ENCODE results near the gene CPTP. TPM values are rescaled to one million over a fixed set of nuclear protein-coding genes. Genes with fewer than 3 reads are reported as not detected.

Gene CPTP
- total and polyA plus RNA-seq, 2 of the 13 experiments (the other 11 are each of a cell fraction or from before 2014, with no cell fraction given) = 5.5 to 9.3 TPM

DNA sequence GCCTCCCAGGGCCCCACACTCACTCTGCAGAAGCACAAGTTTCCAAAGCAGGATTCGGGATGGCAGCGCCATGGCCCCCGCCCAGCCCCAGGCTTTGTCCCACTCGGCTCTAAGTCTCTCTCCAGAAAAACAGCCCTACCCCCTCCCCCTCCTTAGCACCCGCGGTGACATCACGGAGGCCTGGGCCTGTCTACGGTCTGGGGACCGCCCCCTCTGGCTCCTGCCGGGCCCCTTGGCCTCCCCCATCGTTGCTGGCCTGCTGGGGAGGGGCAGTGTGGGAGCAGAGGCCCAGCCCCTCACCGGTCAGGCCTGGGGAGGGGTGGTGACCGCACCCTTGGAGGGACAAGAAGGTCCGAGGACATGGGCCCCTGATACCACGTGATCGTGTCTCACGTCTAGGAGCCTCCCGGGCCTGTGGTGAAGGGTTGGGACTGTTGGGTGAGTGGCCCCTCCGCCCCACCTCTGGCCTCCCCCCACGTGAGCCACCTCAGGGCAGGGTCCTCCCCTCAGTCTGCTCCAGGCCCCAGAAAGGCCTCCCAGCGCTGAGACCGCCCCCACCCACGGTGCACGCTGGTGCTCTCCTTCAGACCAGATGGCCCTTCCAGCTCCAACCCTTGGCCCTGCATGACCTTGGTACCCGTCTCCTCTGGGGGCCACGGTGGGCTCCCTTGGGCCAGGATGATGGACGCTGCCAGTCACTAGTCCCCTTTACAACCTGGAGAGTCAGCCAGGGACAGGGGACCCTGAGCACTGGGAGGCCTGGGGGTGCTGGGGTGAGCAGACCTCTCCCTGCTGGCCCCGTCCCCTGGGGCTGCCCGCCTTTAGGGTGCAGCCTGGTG lies 34.0 kb downstream of the CPTP start, which contains the start of gene MXRA8 (continued):
- TF ChIP-seq, protein P1, sequence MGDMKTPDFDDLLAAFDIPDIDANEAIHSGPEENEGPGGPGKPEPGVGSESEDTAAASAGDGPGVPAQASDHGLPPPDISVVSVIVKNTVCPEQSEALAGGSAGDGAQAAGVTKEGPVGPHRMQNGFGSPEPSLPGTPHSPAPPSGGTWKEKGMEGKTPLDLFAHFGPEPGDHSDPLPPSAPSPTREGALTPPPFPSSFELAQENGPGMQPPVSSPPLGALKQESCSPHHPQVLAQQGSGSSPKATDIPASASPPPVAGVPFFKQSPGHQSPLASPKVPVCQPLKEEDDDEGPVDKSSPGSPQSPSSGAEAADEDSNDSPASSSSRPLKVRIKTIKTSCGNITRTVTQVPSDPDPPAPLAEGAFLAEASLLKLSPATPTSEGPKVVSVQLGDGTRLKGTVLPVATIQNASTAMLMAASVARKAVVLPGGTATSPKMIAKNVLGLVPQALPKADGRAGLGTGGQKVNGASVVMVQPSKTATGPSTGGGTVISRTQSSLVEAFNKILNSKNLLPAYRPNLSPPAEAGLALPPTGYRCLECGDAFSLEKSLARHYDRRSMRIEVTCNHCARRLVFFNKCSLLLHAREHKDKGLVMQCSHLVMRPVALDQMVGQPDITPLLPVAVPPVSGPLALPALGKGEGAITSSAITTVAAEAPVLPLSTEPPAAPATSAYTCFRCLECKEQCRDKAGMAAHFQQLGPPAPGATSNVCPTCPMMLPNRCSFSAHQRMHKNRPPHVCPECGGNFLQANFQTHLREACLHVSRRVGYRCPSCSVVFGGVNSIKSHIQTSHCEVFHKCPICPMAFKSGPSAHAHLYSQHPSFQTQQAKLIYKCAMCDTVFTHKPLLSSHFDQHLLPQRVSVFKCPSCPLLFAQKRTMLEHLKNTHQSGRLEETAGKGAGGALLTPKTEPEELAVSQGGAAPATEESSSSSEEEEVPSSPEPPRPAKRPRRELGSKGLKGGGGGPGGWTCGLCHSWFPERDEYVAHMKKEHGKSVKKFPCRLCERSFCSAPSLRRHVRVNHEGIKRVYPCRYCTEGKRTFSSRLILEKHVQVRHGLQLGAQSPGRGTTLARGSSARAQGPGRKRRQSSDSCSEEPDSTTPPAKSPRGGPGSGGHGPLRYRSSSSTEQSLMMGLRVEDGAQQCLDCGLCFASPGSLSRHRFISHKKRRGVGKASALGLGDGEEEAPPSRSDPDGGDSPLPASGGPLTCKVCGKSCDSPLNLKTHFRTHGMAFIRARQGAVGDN (CRISPR knock-in tag; IDR thresholded peaks at IDR 0.05) = peak; percentile 84
- TF ChIP-seq MYNN (CRISPR knock-in tag; IDR thresholded peaks at IDR 0.05; ENCODE audit: low read depth) (no peak), ZNF432 (CRISPR knock-in tag; IDR thresholded peaks at IDR 0.05; ENCODE audit: borderline replicate concordance) (no peak), ZNF180 (CRISPR knock-in tag; IDR thresholded peaks at IDR 0.05; ENCODE audit: borderline replicate concordance, low read depth) (no peak), MTF1 (CRISPR knock-in tag; IDR thresholded peaks at IDR 0.05) (no peak), KLF12 (CRISPR knock-in tag; IDR thresholded peaks at IDR 0.05; ENCODE audit: borderline replicate concordance) (no peak), RBAK (CRISPR knock-in tag; IDR thresholded peaks at IDR 0.05) (no peak), ZMYM3 (CRISPR knock-in tag; IDR thresholded peaks at IDR 0.05) (no peak; the same call in 1 of the 2 replicates), ZSCAN21 (CRISPR knock-in tag; IDR thresholded peaks at IDR 0.05; ENCODE audit: borderline replicate concordance) (0 out of 2 replicates have a peak, but pooled peaks have one; percentile 8), AHR (CRISPR knock-in tag; IDR thresholded peaks at IDR 0.05) (no peak), ZNF878 (CRISPR knock-in tag; IDR thresholded peaks at IDR 0.05) (no peak), ZNF7 (CRISPR knock-in tag; IDR thresholded peaks at IDR 0.05) (no peak), POLR2A (IDR thresholded peaks at IDR 0.05; ENCODE audit: insufficient read depth in 1 of 2, low read depth in 2 of 2, low read length in 2 of 2) (no peak), MTF2 (CRISPR knock-in tag; IDR thresholded peaks at IDR 0.05; ENCODE audit: borderline replicate concordance) (no peak)
- TF ChIP-seq, protein P2, sequence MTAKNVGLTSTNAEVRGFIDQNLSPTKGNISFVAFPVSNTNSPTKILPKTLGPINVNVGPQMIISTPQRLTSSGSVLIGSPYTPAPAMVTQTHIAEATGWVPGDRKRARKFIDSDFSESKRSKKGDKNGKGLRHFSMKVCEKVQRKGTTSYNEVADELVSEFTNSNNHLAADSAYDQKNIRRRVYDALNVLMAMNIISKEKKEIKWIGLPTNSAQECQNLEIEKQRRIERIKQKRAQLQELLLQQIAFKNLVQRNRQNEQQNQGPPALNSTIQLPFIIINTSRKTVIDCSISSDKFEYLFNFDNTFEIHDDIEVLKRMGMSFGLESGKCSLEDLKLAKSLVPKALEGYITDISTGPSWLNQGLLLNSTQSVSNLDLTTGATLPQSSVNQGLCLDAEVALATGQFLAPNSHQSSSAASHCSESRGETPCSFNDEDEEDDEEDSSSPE (CRISPR knock-in tag; IDR thresholded peaks at IDR 0.05) = no peak
- TF ChIP-seq, protein P3, sequence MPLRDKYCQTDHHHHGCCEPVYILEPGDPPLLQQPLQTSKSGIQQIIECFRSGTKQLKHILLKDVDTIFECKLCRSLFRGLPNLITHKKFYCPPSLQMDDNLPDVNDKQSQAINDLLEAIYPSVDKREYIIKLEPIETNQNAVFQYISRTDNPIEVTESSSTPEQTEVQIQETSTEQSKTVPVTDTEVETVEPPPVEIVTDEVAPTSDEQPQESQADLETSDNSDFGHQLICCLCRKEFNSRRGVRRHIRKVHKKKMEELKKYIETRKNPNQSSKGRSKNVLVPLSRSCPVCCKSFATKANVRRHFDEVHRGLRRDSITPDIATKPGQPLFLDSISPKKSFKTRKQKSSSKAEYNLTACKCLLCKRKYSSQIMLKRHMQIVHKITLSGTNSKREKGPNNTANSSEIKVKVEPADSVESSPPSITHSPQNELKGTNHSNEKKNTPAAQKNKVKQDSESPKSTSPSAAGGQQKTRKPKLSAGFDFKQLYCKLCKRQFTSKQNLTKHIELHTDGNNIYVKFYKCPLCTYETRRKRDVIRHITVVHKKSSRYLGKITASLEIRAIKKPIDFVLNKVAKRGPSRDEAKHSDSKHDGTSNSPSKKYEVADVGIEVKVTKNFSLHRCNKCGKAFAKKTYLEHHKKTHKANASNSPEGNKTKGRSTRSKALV (CRISPR knock-in tag; IDR thresholded peaks at IDR 0.05) = no peak
- TF ChIP-seq, protein P4, sequence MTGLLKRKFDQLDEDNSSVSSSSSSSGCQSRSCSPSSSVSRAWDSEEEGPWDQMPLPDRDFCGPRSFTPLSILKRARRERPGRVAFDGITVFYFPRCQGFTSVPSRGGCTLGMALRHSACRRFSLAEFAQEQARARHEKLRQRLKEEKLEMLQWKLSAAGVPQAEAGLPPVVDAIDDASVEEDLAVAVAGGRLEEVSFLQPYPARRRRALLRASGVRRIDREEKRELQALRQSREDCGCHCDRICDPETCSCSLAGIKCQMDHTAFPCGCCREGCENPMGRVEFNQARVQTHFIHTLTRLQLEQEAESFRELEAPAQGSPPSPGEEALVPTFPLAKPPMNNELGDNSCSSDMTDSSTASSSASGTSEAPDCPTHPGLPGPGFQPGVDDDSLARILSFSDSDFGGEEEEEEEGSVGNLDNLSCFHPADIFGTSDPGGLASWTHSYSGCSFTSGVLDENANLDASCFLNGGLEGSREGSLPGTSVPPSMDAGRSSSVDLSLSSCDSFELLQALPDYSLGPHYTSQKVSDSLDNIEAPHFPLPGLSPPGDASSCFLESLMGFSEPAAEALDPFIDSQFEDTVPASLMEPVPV (CRISPR knock-in tag; IDR thresholded peaks at IDR 0.05) = peak; percentile 83
- TF ChIP-seq, protein P5, sequence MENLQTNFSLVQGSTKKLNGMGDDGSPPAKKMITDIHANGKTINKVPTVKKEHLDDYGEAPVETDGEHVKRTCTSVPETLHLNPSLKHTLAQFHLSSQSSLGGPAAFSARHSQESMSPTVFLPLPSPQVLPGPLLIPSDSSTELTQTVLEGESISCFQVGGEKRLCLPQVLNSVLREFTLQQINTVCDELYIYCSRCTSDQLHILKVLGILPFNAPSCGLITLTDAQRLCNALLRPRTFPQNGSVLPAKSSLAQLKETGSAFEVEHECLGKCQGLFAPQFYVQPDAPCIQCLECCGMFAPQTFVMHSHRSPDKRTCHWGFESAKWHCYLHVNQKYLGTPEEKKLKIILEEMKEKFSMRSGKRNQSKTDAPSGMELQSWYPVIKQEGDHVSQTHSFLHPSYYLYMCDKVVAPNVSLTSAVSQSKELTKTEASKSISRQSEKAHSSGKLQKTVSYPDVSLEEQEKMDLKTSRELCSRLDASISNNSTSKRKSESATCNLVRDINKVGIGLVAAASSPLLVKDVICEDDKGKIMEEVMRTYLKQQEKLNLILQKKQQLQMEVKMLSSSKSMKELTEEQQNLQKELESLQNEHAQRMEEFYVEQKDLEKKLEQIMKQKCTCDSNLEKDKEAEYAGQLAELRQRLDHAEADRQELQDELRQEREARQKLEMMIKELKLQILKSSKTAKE (CRISPR knock-in tag; IDR thresholded peaks at IDR 0.05; ENCODE audit: borderline replicate concordance) = peak; percentile 63; the same call in 1 of the 2 replicates
